HepG2 (cell line): ENCODE measurements around the gene ABHD3.

Source experiments
- BHLHE40 ChIP-seq: IDR thresholded peaks from 2 replicates; pipeline ENCODE4 v1.6.1; 2011; ENCODE audit warnings: low read length, improper control_type of control experiment
- CTCF ChIP-seq: sonication (generic); formaldehyde crosslinking; IDR thresholded peaks from 2 replicates; pipeline ENCODE4 v1.5.0; 2020; ENCODE audit warnings: mild to moderate bottlenecking, missing genetic modification reagents, moderate library complexity
- ELF4 ChIP-seq: sonication (generic); formaldehyde crosslinking; IDR thresholded peaks from 2 replicates; pipeline ENCODE4 v1.5.0; 2020; ENCODE audit warnings: missing genetic modification reagents, mild to moderate bottlenecking, moderate library complexity, borderline replicate concordance
- EZH2 ChIP-seq: conservative IDR thresholded peaks from 2 replicates; pipeline ENCODE4 v1.6.1; 2012; ENCODE audit warnings: mild to moderate bottlenecking, low read depth, low read length, moderate library complexity
- KDM6A ChIP-seq: IDR thresholded peaks from 2 replicates; pipeline ENCODE4 v1.6.1; 2016; ENCODE audit warnings: low read depth
- KLF15 ChIP-seq: sonication (generic); formaldehyde crosslinking; IDR thresholded peaks from 2 replicates; pipeline ENCODE4 v1.8.1; 2023; ENCODE audit warnings: borderline replicate concordance, mild to moderate bottlenecking, inconsistent platforms, missing genetic modification reagents, mixed read lengths
- MED13 ChIP-seq: sonication (generic); formaldehyde crosslinking; IDR thresholded peaks from 2 replicates; pipeline ENCODE4 v1.5.0; 2020; ENCODE audit warnings: missing genetic modification reagents
- RAD21 ChIP-seq: fragments of 450-650 bp; formaldehyde crosslinking; IDR thresholded peaks from 2 replicates; pipeline ENCODE4 v1.5.0; 2020; ENCODE audit warnings: mild to moderate bottlenecking
- SKIL ChIP-seq: sonication (generic); formaldehyde crosslinking; IDR thresholded peaks from 2 replicates; pipeline ENCODE4 v1.8.0; 2022; ENCODE audit warnings: missing genetic modification reagents, mild to moderate bottlenecking, moderate library complexity, borderline replicate concordance
- SNAPC5 ChIP-seq: sonication (generic); formaldehyde crosslinking; IDR thresholded peaks from 2 replicates; pipeline ENCODE4 v1.8.1; 2023; ENCODE audit warnings: mild to moderate bottlenecking, missing genetic modification reagents, borderline replicate concordance
- ZBTB26 ChIP-seq: IDR thresholded peaks from 2 replicates; pipeline ENCODE4 v1.6.1; 2016; ENCODE audit warnings: missing compliant biosample characterization, missing genetic modification reagents, borderline replicate concordance
- ZBTB33 ChIP-seq: sonication (generic); formaldehyde crosslinking; IDR thresholded peaks from 2 replicates; pipeline ENCODE4 v1.4.0; 2020; ENCODE audit warnings: missing genetic modification reagents
- ZHX1 ChIP-seq: sonication (generic); formaldehyde crosslinking; IDR thresholded peaks from 2 replicates; pipeline ENCODE4 v1.8.1; 2022; ENCODE audit warnings: low read depth, mild to moderate bottlenecking, missing genetic modification reagents
- ZNF660 ChIP-seq: sonication (generic); formaldehyde crosslinking; IDR thresholded peaks from 2 replicates; pipeline ENCODE4 v1.5.1; 2020; ENCODE audit warnings: mild to moderate bottlenecking, low read depth, missing genetic modification reagents, borderline replicate concordance

GRCh38 chr18:21689736-21690135 lies 14.8 kb downstream of the ABHD3 start:
- no peak for TF ChIP-seq ZNF660 (CRISPR knock-in tag)
- no peak for TF ChIP-seq ZBTB26 (CRISPR knock-in tag)
- TF ChIP-seq CTCF, result no peak
- no peak for TF ChIP-seq EZH2
- no peak for TF ChIP-seq RAD21 (CRISPR knock-in tag)
- TF ChIP-seq SNAPC5 (CRISPR knock-in tag), result no peak
- no peak for TF ChIP-seq SKIL (CRISPR knock-in tag)
- TF ChIP-seq BHLHE40, result no peak
- no peak for TF ChIP-seq KLF15
- no peak for TF ChIP-seq ZHX1 (CRISPR knock-in tag)
- no peak for TF ChIP-seq ELF4 (CRISPR knock-in tag)
- no peak for TF ChIP-seq MED13
- no peak for TF ChIP-seq ZBTB33 (CRISPR knock-in tag)
- TF ChIP-seq KDM6A (CRISPR knock-in tag), result no peak
